K562 (cell line): ENCODE data around the gene HRH4. TPM values are rescaled to one million over a fixed set of nuclear protein-coding genes. Genes with fewer than 3 reads are reported as not detected.
A peak's percentile ranks its signal among the peaks of the same experiment; 100 is the strongest.

Source experiments
- ATAC-seq: fragments of 200-7000 bp; cut with Tn5 transposase; 3 replicates; pipeline ENCODE4 v1.9.1; 2020; ENCODE audit warnings: moderate library complexity
- BruUV-seq: library from RNA; stranded (reverse); fragments of 400-500 nt; replicated peaks from 2 replicates; lab custom pipeline; 2021; lab: Mats Ljungman, UMichigan
- CTCF ChIA-PET: fragments of 300-600 bp; formaldehyde crosslinking; extraction: SDS; loops from one replicate; lab custom pipeline; 2021; ENCODE audit warnings: low intra/inter-chr PET ratio; lab: Yijun Ruan, JAX
- POLR2A ChIA-PET: fragments of 300-600, 350-650 bp; sonication (Branson Sonifier 250); formaldehyde crosslinking; extraction: SDS; loops from one replicate; lab custom pipeline; 2021; ENCODE audit warnings: antibody characterized with exemption, inconsistent platforms; lab: Yijun Ruan, JAX
- DNase-seq, 4 experiments: peaks; one replicate each; pipeline versions ENCODE4 v3.0.0 to v3.0.0-alpha.2; 2011 to 2018; ENCODE audit warnings: low spot score in 3 of 4, mixed read lengths in 3 of 4; ENCODE audit errors: extremely low read depth in 1 of 4
- FAIRE-seq: peaks from 2 replicates; lab custom pipeline; 2011; peaks lifted over from hg19 to GRCh38; lab: Jason Lieb, UNC
- H2AFZ ChIP-seq: 2 replicates; pipeline ENCODE4 v1.6.0; 2011; ENCODE audit warnings: low read depth, low read length, control low read depth, inconsistent platforms
- H3K27ac ChIP-seq: fragments of 200-600 bp; 3 replicates; pipeline ENCODE4 v1.8.0; 2011; ENCODE audit warnings: low read depth, mild to moderate bottlenecking, control low read depth, inconsistent platforms, low read length, moderate library complexity, mixed read lengths; ENCODE audit errors: extremely low read depth
- H3K27me3 ChIP-seq, 2 experiments: fragments of 300-600 bp in 1 of 2; 2 replicates in 1 of 2; 3 replicates in 1 of 2; pipeline versions ENCODE4 v1.6.0 to v1.8.0; 2011; ENCODE audit warnings: inconsistent platforms in 2 of 2, low read length in 2 of 2, mild to moderate bottlenecking in 1 of 2, mixed read lengths in 1 of 2, moderate library complexity in 1 of 2; ENCODE audit not compliant: control insufficient read depth in 2 of 2, insufficient read depth in 2 of 2
- H3K36me3 ChIP-seq: fragments of 300-600 bp; 3 replicates; pipeline ENCODE4 v1.8.0; 2011; ENCODE audit warnings: mild to moderate bottlenecking, low read length, inconsistent platforms; ENCODE audit not compliant: control insufficient read depth, insufficient read depth
- H3K4me1 ChIP-seq, 2 experiments: fragments of 200-600 bp in 1 of 2; replicated peaks in 1 of 2; 2 replicates in 1 of 2; 3 replicates in 1 of 2; pipeline versions ENCODE4 v1.5.1 to v1.8.0; 2011; ENCODE audit warnings: inconsistent platforms in 2 of 2, low read length in 2 of 2, mild to moderate bottlenecking in 1 of 2, mixed read lengths in 1 of 2, moderate library complexity in 1 of 2; ENCODE audit not compliant: control insufficient read depth in 2 of 2, insufficient read depth in 2 of 2
- H3K4me2 ChIP-seq: 2 replicates; pipeline ENCODE4 v1.6.1; 2011; ENCODE audit warnings: low read length, control low read depth, inconsistent platforms, mixed read lengths; ENCODE audit not compliant: insufficient read depth
- H3K4me3 ChIP-seq: fragments of 200-600 bp; sonication (generic), shearing (Covaris generic); 2 replicates; pipeline ENCODE4 v1.5.1; 2016; ENCODE audit warnings: control low read depth, inconsistent platforms
- H3K79me2 ChIP-seq: fragments of 200-600 bp; 3 replicates; pipeline ENCODE4 v1.8.0; 2011; ENCODE audit warnings: low read length, inconsistent platforms; ENCODE audit not compliant: control insufficient read depth, insufficient read depth
- H3K9ac ChIP-seq, 2 experiments: 2 replicates each; pipeline versions ENCODE4 v1.6.0 to v1.6.1; 2011; ENCODE audit warnings: low read depth in 2 of 2, low read length in 2 of 2, control low read depth in 1 of 2, inconsistent platforms in 1 of 2, mild to moderate bottlenecking in 1 of 2, mixed read lengths in 1 of 2; ENCODE audit not compliant: insufficient read depth in 1 of 2
- H3K9me1 ChIP-seq: one replicate; pipeline ENCODE4 v1.6.0; 2011; ENCODE audit warnings: inconsistent platforms, mild to moderate bottlenecking, low read length, moderate library complexity; ENCODE audit not compliant: control insufficient read depth, insufficient read depth
- H3K9me3 ChIP-seq: replicated peaks from 2 replicates; pipeline ENCODE4 v1.5.1; 2011; ENCODE audit warnings: low read depth, low read length, inconsistent platforms; ENCODE audit not compliant: control insufficient read depth, insufficient read depth
- H4K20me1 ChIP-seq: replicated peaks from 2 replicates; pipeline ENCODE4 v1.6.1; 2011; ENCODE audit warnings: low read length, inconsistent platforms, mixed read lengths; ENCODE audit not compliant: control insufficient read depth, insufficient read depth
- ARHGAP35 ChIP-seq: fragments of 450-650 bp; IDR thresholded peaks from 2 replicates; pipeline ENCODE4 v1.6.1; 2018; ENCODE audit not compliant: partially characterized antibody
- ARID1B ChIP-seq: fragments of 450-650 bp; IDR thresholded peaks from 2 replicates; pipeline ENCODE4 v1.6.1; 2016; ENCODE audit warnings: antibody characterized with exemption, mild to moderate bottlenecking, inconsistent platforms
- ARID3A ChIP-seq: IDR thresholded peaks from 2 replicates; pipeline ENCODE4 v1.6.1; 2012; ENCODE audit warnings: low read depth, low read length, improper control_type of control experiment, borderline replicate concordance
- BMI1 ChIP-seq: fragments of 150-350 bp; IDR thresholded peaks from 2 replicates; pipeline ENCODE4 v1.6.1; 2014; ENCODE audit warnings: low read length
- KLF13 ChIP-seq: fragments of 450-650 bp; IDR thresholded peaks from 2 replicates; pipeline ENCODE4 v1.6.1; 2016; ENCODE audit warnings: missing genetic modification characterization, low read depth, mild to moderate bottlenecking, missing compliant biosample characterization, moderate library complexity, borderline replicate concordance
- PBX2 ChIP-seq, 2 experiments: IDR thresholded peaks in 1 of 2; conservative IDR thresholded peaks in 1 of 2; 2 replicates each; pipeline ENCODE4 v1.6.1; 2016; ENCODE audit warnings: low read depth in 2 of 2, mild to moderate bottlenecking in 1 of 2, missing compliant biosample characterization in 1 of 2, missing genetic modification characterization in 1 of 2, moderate library complexity in 1 of 2
- TRIM28 ChIP-seq: fragments of 450-650 bp; IDR thresholded peaks from 2 replicates; pipeline ENCODE4 v1.6.1; 2017
- WHSC1 ChIP-seq: IDR thresholded peaks from one replicate; pipeline ENCODE4 v1.6.1; 2012; ENCODE audit warnings: low read length, control low read depth, inconsistent platforms
- ZNF41 ChIP-seq: fragments of 250-450 bp; sonication (Bioruptor Pico); conservative IDR thresholded peaks from 2 replicates; pipeline ENCODE4 v1.4.0; 2020; ENCODE audit warnings: mild to moderate bottlenecking
- WGBS: fragments of 100-300 bp; shearing (Covaris generic); methylation state at CpG from one replicate; pipeline ENCODE4 v1.1.6; 2016; ENCODE audit warnings: low coverage, mixed read lengths; ENCODE audit not compliant: insufficient coverage; ENCODE audit errors: missing lambda C conversion rate; 5-methylcytosine and 5-hydroxymethylcytosine counted together
- in situ Hi-C: fragments of 300-500 bp; cut with MboI; formaldehyde crosslinking; loops from 4 replicates; pipeline ENCODE4 v1.15.0; 2018; ENCODE audit warnings: inconsistent platforms, mixed read lengths
- intact Hi-C: fragments of 100-400 bp; cut with micrococcal nuclease; formaldehyde crosslinking; loops from 2 replicates; pipeline ENCODE4 v1.14.2; 2022
- polyA plus RNA-seq, 8 experiments: library from polyadenylated mRNA; depleted of rRNA in 4 of 8; stranded (reverse) in 5 of 8; unstranded in 3 of 8; fragments of >200 nt; fragmentation: Nextera tagmentation in 2 of 8; fragmentation: Illumina TruSeq in 1 of 8; extraction: Ambion mirVana in 2 of 8; extraction: Trizol in 1 of 8; gene quantifications; 2 replicates each; pipeline versions ENCODE4 v1.2.1 to v1.2.3, GENCODE V29; 2011 to 2014; ENCODE audit warnings: inconsistent platforms in 1 of 8, missing spikeins in 1 of 8
- total RNA-seq, 7 experiments: library from RNA; depleted of rRNA in 6 of 7; stranded (reverse); fragments of >200 nt in 6 of 7; fragmentation: Illumina TruSeq in 2 of 7; extraction: Trizol in 2 of 7; gene quantifications; 2 replicates each; pipeline versions ENCODE4 v1.2.1 to v1.2.3, GENCODE V29; 2011 to 2021; ENCODE audit warnings: low replicate concordance in 1 of 7

The HRH4 gene
- total and polyA plus RNA-seq, 9 of the 15 experiments (the other 6 are each of a cell fraction or from before 2014, with no cell fraction given): not detected

GRCh38 chr18:24443870-24444269, 16.6 kb upstream of the HRH4 start:
- no peaks in the 10 kb centered on the region for H3K27me3 ChIP-seq
- FAIRE-seq (no peak), DNase-seq (no peak), ATAC-seq (peak; percentile 25; the same call in 1 of the 3 replicates)
- in situ Hi-C loops: no loop called here
- H3K27ac ChIP-seq: no peak overlapping the region
- POLR2A ChIA-PET: interaction anchor here (0.8 kb wide), 1 partner anchor 22 kb away, joined by 4 read pairs; no protein-coding TSS in a partner anchor
- H3K9me1 ChIP-seq: no peaks in the 10 kb centered on the region
- BruUV-seq: no TSS peak
- no peaks in the 10 kb centered on the region for H3K9me3 ChIP-seq
- H3K9ac ChIP-seq: no peak overlapping the region
- H3K79me2 ChIP-seq: no peaks in the 10 kb centered on the region
- no peaks in the 10 kb centered on the region for H4K20me1 ChIP-seq
- H3K4me3 ChIP-seq: no peak overlapping the region
- peaks cover 4% of the 10 kb centered on the region; the same call in 1 of the 3 replicates for H3K36me3 ChIP-seq
- H2AFZ ChIP-seq: no peak overlapping the region
- H3K4me2 ChIP-seq: no peak overlapping the region
- intact Hi-C loops: no loop called here
- TF ChIP-seq TRIM28 (no peak), ARID1B (no peak), WHSC1 (no peak), ARID3A (no peak), PBX2 (CRISPR knock-in tag; IDR thresholded peaks at IDR 0.05; ENCODE audit: low read depth) (no peak), PBX2 (tag; conservative IDR thresholded peaks at IDR 0.05; ENCODE audit: low read depth) (no peak), KLF13 (tag) (no peak), BMI1 (no peak), ZNF41 (no peak), ARHGAP35 (no peak)
- CTCF ChIA-PET: no interaction called here
- WGBS: 5% methylated on average over 2 of the region's 2 CpGs
- H3K4me1 ChIP-seq: no peaks in the 10 kb centered on the region
